Measurements from ENCODE around the gene PPP1R13L. TPM values are rescaled to one million over a fixed set of nuclear protein-coding genes. Genes with fewer than 3 reads are reported as not detected.

Gene PPP1R13L
- polyA plus RNA-seq, 1 donor from 2014 or later = not detected

GRCh38 chr19:45420871-45421270 lies 16.0 kb upstream of the PPP1R13L start:
- no peaks in the 10 kb centered on the region for H4K20me1 ChIP-seq (ENCODE audit: insufficient read depth)
- no peak for TF ChIP-seq EP300 (conservative IDR thresholded peaks at IDR 0.05; ENCODE audit: poor library complexity, severe bottlenecking)
- no peak for TF ChIP-seq TAF1 (IDR thresholded peaks at IDR 0.05; ENCODE audit: low read depth)
- TF ChIP-seq REST (IDR thresholded peaks at IDR 0.05; ENCODE audit: borderline replicate concordance) = no peak
- no peak for TF ChIP-seq EZH2 (IDR thresholded peaks at IDR 0.05; ENCODE audit: borderline replicate concordance, insufficient read depth, low read length, poor library complexity, severe bottlenecking)
- no peak for TF ChIP-seq RAD21 (conservative IDR thresholded peaks at IDR 0.05)
- no peak for TF ChIP-seq SMC3 (conservative IDR thresholded peaks at IDR 0.05; ENCODE audit: poor library complexity)
- no peak for TF ChIP-seq CTCF (IDR thresholded peaks at IDR 0.05; ENCODE audit: poor library complexity, severe bottlenecking)
- no peak for TF ChIP-seq MXI1 (conservative IDR thresholded peaks at IDR 0.05; ENCODE audit: poor library complexity, severe bottlenecking)
- no peak for TF ChIP-seq POLR2AphosphoS5 (IDR thresholded peaks at IDR 0.05)
- no peaks in the 10 kb centered on the region for H3K36me3 ChIP-seq (ENCODE audit: insufficient read depth, low read length)

DNA sequence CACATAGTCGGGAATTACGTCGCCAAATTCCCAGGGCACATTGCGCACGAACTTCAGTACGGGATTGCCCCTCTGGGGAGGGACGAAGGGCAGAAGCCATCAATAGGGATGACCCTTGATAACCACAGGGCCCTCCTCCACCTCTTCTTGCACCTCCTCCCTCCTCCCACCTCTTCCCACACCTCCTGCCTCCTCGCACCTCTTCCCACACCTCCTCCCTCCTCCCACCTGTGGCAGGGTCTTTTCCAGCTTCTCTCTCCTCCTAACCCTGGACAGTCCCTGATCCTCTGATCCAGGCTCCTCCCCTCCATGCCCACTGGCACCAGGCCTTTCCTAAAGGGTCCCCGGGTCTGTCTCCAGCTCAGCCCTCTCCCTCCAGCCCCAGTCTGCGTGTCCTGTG lies 15.5 kb upstream of the PPP1R13L start:
- Histone ChIP-seq H3K36me3 (ENCODE audit: insufficient read depth, low read length) (no peaks in the 10 kb centered on the region), H2AFZ (ENCODE audit: low read depth, low read length) (no peak overlapping the region), H4K20me1 (ENCODE audit: insufficient read depth) (no peaks in the 10 kb centered on the region), H3K4me2 (ENCODE audit: low read length) (no peak overlapping the region), H3K9me3 (ENCODE audit: low read length) (no peaks in the 10 kb centered on the region), H3F3A (ENCODE audit: insufficient read depth, low read length, poor library complexity, severe bottlenecking) (no peaks in the 10 kb centered on the region), H3K9me2 (ENCODE audit: insufficient read depth, low read length) (no peaks in the 10 kb centered on the region), H3K27ac (ENCODE audit: low read length) (no peak overlapping the region), H3K27me3 (ENCODE audit: insufficient read depth, low read depth, low read length) (no peaks in the 10 kb centered on the region), H3K4me3 (ENCODE audit: low read length) (no peak overlapping the region), H3K79me2 (replicated peaks; ENCODE audit: insufficient read depth, low read length) (peaks cover 4% of the 10 kb centered on the region), H3K9ac (ENCODE audit: low read length) (no peak overlapping the region)
- TF ChIP-seq TAF1 (IDR thresholded peaks at IDR 0.05; ENCODE audit: low read depth) (no peak), CTCF (IDR thresholded peaks at IDR 0.05; ENCODE audit: poor library complexity, severe bottlenecking) (no peak)

More at GRCh38 chr19:45420871-45421270, 16.0 kb upstream of the PPP1R13L start:
- Histone ChIP-seq H3K4me3 (ENCODE audit: low read length) (no peak overlapping the region), H3K9ac (ENCODE audit: low read length) (no peak overlapping the region), H3K9me3 (ENCODE audit: low read length) (no peaks in the 10 kb centered on the region), H3K27me3 (ENCODE audit: insufficient read depth, low read depth, low read length) (no peaks in the 10 kb centered on the region), H3K4me2 (ENCODE audit: low read length) (no peak overlapping the region), H3K79me2 (replicated peaks; ENCODE audit: insufficient read depth, low read length) (peaks cover 4% of the 10 kb centered on the region), H2AFZ (ENCODE audit: low read depth, low read length) (no peak overlapping the region), H3F3A (ENCODE audit: insufficient read depth, low read length, poor library complexity, severe bottlenecking) (no peaks in the 10 kb centered on the region), H3K27ac (ENCODE audit: low read length) (no peak overlapping the region), H3K9me2 (ENCODE audit: insufficient read depth, low read length) (no peaks in the 10 kb centered on the region)
